BLaER1 treated with 17β-estradiol and CSF1 and Interleukin-3, amounts not matched to agents 10 nM and 100 nM (cell line): ENCODE measurements around the gene APOH.
"Not testable (repeated sequence)": the region's sequence is repeated elsewhere in the genome, so short reads cannot be mapped to it uniquely, and the experiment has no call there.

Source experiments
- H3K27ac ChIP-seq, 11 experiments: shearing (Covaris generic); formaldehyde crosslinking; 2 replicates each; pipeline ENCODE4 v1.8.1; 2022
- H3K27me3 ChIP-seq, 11 experiments: shearing (Covaris generic); formaldehyde crosslinking; 2 replicates each; pipeline ENCODE4 v1.8.1; 2022
- H3K36me3 ChIP-seq, 11 experiments: shearing (Covaris generic); formaldehyde crosslinking; 2 replicates each; pipeline ENCODE4 v1.8.1; 2022
- H3K4me1 ChIP-seq, 10 experiments: shearing (Covaris generic); formaldehyde crosslinking; 2 replicates each; pipeline ENCODE4 v1.8.1; 2022
- H3K4me2 ChIP-seq, 11 experiments: shearing (Covaris generic); formaldehyde crosslinking; 2 replicates each; pipeline ENCODE4 v1.8.1; 2022
- H3K4me3 ChIP-seq, 10 experiments: shearing (Covaris generic); formaldehyde crosslinking; 2 replicates each; pipeline ENCODE4 v1.8.1; 2022
- H3K9ac ChIP-seq, 11 experiments: shearing (Covaris generic); formaldehyde crosslinking; 2 replicates each; pipeline ENCODE4 v1.8.1; 2022
- H3K9me3 ChIP-seq, 11 experiments: shearing (Covaris generic); formaldehyde crosslinking; replicated peaks in 1 of 11; 2 replicates each; pipeline ENCODE4 v1.8.1; 2022
- H4K20me1 ChIP-seq, 11 experiments: shearing (Covaris generic); formaldehyde crosslinking; 2 replicates each; pipeline ENCODE4 v1.8.1; 2022
- Cebpa-rat ChIP-seq, 11 experiments: shearing (Covaris generic); IDR thresholded peaks; 2 replicates each; pipeline ENCODE4 v1.8.1; 2022

APOH gene

GRCh38 chr17:66268247-66268927 is 39.2 kb upstream of the APOH start:
- Histone ChIP-seq H3K27ac (no peak overlapping the region), H3K9ac (no peak overlapping the region), H3K4me3 (no peak overlapping the region), H3K4me2 (no peak overlapping the region), H3K27me3 (no peaks in the 10 kb centered on the region), H3K4me1 (no peaks in the 10 kb centered on the region), H3K36me3 (no peaks in the 10 kb centered on the region), H3K9me3 (peaks cover 18 to 33% (median 26%) of the 10 kb centered on the region in 11 experiments), H4K20me1 (no peaks in the 10 kb centered on the region)
- no peak for TF ChIP-seq Cebpa-rat (IDR thresholded peaks at IDR 0.05)

DNA sequence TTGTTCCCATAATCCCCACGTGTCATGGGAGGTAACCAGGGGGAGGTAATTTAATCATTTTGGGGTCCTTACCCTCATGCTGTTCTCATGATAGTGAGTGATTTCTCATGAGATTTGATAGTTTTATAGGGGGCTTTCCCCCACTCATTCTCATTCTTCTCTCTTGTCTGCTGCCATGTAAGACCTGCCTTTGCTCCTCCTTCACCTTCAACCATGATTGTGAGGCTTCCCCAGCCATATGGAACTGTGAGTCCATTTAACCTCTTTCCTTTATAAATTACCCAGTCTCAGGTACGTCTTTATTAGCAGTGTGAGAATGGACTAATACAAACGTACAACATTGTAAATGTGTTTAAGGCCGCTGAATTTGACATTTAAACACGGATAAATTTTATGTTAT is 35.5 kb upstream of the APOH start:
- TF ChIP-seq Cebpa-rat (IDR thresholded peaks at IDR 0.05) = no peak
- H4K20me1 ChIP-seq = no peaks in the 10 kb centered on the region
- H3K27me3 ChIP-seq = no peaks in the 10 kb centered on the region
- H3K4me1 ChIP-seq = no peaks in the 10 kb centered on the region
- no peak overlapping the region for H3K4me3 ChIP-seq
- peaks cover 0 to 13% (median 7%) of the 10 kb centered on the region in 11 experiments; a peak in 9 of 22 replicates for H3K9me3 ChIP-seq
- H3K4me2 ChIP-seq = no peak overlapping the region
- H3K36me3 ChIP-seq = no peaks in the 10 kb centered on the region
- H3K27ac ChIP-seq = no peak overlapping the region
- no peak overlapping the region for H3K9ac ChIP-seq

DNA sequence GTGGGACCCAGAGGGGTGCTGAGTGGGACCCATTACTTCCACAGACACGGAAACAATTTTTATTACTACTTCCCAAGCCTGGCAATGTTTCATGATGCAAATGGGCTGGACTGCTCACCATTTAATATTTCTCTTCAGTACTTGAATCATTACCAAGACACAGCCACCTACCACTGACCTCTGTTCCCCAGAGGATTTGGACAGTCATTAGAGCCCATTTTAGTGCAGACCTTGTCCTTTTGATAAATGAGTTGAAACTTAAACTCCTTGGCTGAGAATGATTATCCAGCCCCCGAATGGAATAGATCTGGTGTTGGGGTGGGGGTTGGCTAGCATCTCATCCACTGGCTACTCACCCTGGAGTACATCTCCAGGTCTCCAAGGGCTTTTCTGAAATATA is 33.6 kb upstream of the APOH start:
- Histone ChIP-seq H3K27ac (no peak overlapping the region), H3K4me2 (no peak overlapping the region)

DNA sequence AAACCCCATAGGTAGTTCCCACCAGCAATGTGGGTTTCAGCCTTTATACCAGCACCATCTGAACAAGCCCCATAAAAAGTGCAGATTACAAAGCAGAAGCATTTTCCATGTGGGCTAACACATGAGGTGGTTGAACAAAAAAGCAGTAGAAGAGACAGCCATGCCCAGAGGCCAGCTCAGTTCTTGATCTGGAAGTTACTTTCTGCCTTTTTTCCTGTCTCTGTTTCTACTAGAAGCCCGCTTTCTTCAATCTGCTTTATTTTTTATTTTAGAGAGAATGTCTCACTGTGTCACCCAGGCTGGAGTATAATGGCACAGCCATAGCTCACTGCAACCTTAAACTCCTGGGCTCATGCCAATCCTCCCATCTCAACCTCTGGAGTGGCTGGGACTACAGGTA is 31.5 kb upstream of the APOH start:
- no peaks in the 10 kb centered on the region for H3K4me1 ChIP-seq
- no peak overlapping the region for H3K9ac ChIP-seq
- no peak overlapping the region for H3K4me3 ChIP-seq
- H3K9me3 ChIP-seq = peaks cover 0 to 10% (median 7%) of the 10 kb centered on the region in 11 experiments; a peak in 9 of 22 replicates
- H3K4me2 ChIP-seq = no peak overlapping the region
- no peaks in the 10 kb centered on the region for H4K20me1 ChIP-seq
- no peak for TF ChIP-seq Cebpa-rat (IDR thresholded peaks at IDR 0.05)
- H3K27ac ChIP-seq = no peak overlapping the region
- no peaks in the 10 kb centered on the region for H3K36me3 ChIP-seq
- H3K27me3 ChIP-seq = no peaks in the 10 kb centered on the region

More for the DNA sequence above, 33.6 kb upstream of the APOH start:
- no peak overlapping the region for H3K4me3 ChIP-seq
- no peaks in the 10 kb centered on the region for H4K20me1 ChIP-seq
- H3K36me3 ChIP-seq = no peaks in the 10 kb centered on the region
- no peak for TF ChIP-seq Cebpa-rat (IDR thresholded peaks at IDR 0.05)
- no peaks in the 10 kb centered on the region for H3K4me1 ChIP-seq
- H3K9ac ChIP-seq = no peak overlapping the region
- H3K27me3 ChIP-seq = no peaks in the 10 kb centered on the region
- H3K9me3 ChIP-seq = peaks cover 0 to 10% (median 7%) of the 10 kb centered on the region in 11 experiments; a peak in 9 of 22 replicates

GRCh38 chr17:66260275-66260674 is 31.1 kb upstream of the APOH start:
- Histone ChIP-seq H3K27ac (no peak overlapping the region), H3K27me3 (no peaks in the 10 kb centered on the region), H3K4me1 (peaks cover 0 to 3% (median 0%) of the 10 kb centered on the region in 10 experiments; a peak in 1 of 20 replicates), H3K4me3 (no peak overlapping the region), H3K4me2 (no peak overlapping the region), H3K36me3 (no peaks in the 10 kb centered on the region), H3K9me3 (peaks cover 0 to 10% (median 7%) of the 10 kb centered on the region in 11 experiments; a peak in 9 of 22 replicates), H4K20me1 (no peaks in the 10 kb centered on the region), H3K9ac (no peak overlapping the region)
- TF ChIP-seq Cebpa-rat (IDR thresholded peaks at IDR 0.05) = no peak

DNA sequence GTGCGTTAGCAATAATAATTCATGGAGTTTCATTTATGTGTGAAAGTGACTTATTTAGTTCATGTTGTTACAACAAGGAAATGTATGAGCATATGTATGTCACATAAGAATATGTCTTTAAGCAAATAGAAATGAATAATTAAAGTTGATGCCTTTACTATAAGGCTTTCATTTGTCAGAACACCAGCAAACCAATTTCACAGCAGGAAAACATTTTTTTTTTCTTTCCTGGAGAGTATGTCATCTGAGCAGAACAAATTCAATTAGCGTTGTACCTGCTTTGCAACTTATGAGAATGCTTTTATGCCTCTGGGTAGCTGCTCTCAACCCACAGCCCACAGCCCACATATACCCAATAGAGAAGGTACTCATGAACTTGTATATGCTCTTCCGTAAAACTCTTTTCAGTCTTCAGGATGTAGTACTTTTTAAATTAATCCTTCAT is 26.3 kb upstream of the APOH start:
- Histone ChIP-seq H3K36me3 (no peaks in the 10 kb centered on the region), H3K4me2 (no peak overlapping the region), H3K27ac (no peak overlapping the region), H3K27me3 (no peaks in the 10 kb centered on the region), H3K9me3 (no peaks in the 10 kb centered on the region), H3K9ac (no peak overlapping the region), H4K20me1 (no peaks in the 10 kb centered on the region), H3K4me3 (no peak overlapping the region), H3K4me1 (peaks cover 0 to 5% (median 0%) of the 10 kb centered on the region in 10 experiments; a peak in 2 of 20 replicates)
- TF ChIP-seq Cebpa-rat (IDR thresholded peaks at IDR 0.05) = no peak

GRCh38 chr17:66255112-66255511 is 25.9 kb upstream of the APOH start:
- Histone ChIP-seq H3K27me3 (no peaks in the 10 kb centered on the region), H3K9me3 (no peaks in the 10 kb centered on the region), H3K4me1 (peaks cover 0 to 5% (median 0%) of the 10 kb centered on the region in 10 experiments; a peak in 2 of 20 replicates), H3K4me3 (no peak overlapping the region), H3K27ac (no peak overlapping the region), H3K9ac (no peak overlapping the region), H3K36me3 (no peaks in the 10 kb centered on the region), H4K20me1 (no peaks in the 10 kb centered on the region), H3K4me2 (no peak overlapping the region)
- no peak for TF ChIP-seq Cebpa-rat (IDR thresholded peaks at IDR 0.05)

- H3K4me1 ChIP-seq = not testable (repeated sequence)
Observed at GRCh38 chr17:66253458-66253857, 24.2 kb upstream of the APOH start.

GRCh38 chr17:66250686-66251085 is 21.5 kb upstream of the APOH start:
- Histone ChIP-seq H3K9me3 (no peaks in the 10 kb centered on the region), H4K20me1 (no peaks in the 10 kb centered on the region), H3K9ac (no peak overlapping the region), H3K4me3 (no peak overlapping the region), H3K27me3 (no peaks in the 10 kb centered on the region), H3K27ac (no peak overlapping the region), H3K4me1 (peaks cover 17 to 35% (median 25%) of the 10 kb centered on the region in 10 experiments), H3K36me3 (no peaks in the 10 kb centered on the region), H3K4me2 (no peak overlapping the region)
- no peak for TF ChIP-seq Cebpa-rat (IDR thresholded peaks at IDR 0.05)

More at GRCh38 chr17:66253458-66253857, 24.2 kb upstream of the APOH start:
- not testable (repeated sequence) for H4K20me1 ChIP-seq, H3K9me3 ChIP-seq, H3K36me3 ChIP-seq, H3K4me2 ChIP-seq, H3K4me3 ChIP-seq, H3K27me3 ChIP-seq, H3K9ac ChIP-seq
- peak overlapping the region in 1 of 11 experiments; percentile 14; a peak in 1 of 22 replicates for H3K27ac ChIP-seq

- peaks cover 0 to 6% (median 0%) of the 10 kb centered on the region in 11 experiments; a peak in 2 of 22 replicates for H3K27me3 ChIP-seq
- H3K4me1 ChIP-seq = peaks cover 17 to 34% (median 28%) of the 10 kb centered on the region in 10 experiments
- peak overlapping the region in 5 of 11 experiments; percentile 2 to 68 (median 25); a peak in 8 of 22 replicates for H3K4me2 ChIP-seq
- TF ChIP-seq Cebpa-rat (IDR thresholded peaks at IDR 0.05) = no peak
- H3K9me3 ChIP-seq = no peaks in the 10 kb centered on the region
- no peaks in the 10 kb centered on the region for H3K36me3 ChIP-seq
- peak overlapping the region in 5 of 11 experiments; percentile 68 to 78 (median 74); a peak in 6 of 22 replicates for H3K27ac ChIP-seq
- no peak overlapping the region for H3K4me3 ChIP-seq
- no peak overlapping the region for H3K9ac ChIP-seq
- no peaks in the 10 kb centered on the region for H4K20me1 ChIP-seq
Observed at GRCh38 chr17:66248285-66248684, 19.1 kb upstream of the APOH start.
